ENCODE data around the gene PDE9A.
"Not testable (repeated sequence)": the region's sequence is repeated elsewhere in the genome, so short reads cannot be mapped to it uniquely, and the experiment has no call there.

Gene PDE9A

DNA sequence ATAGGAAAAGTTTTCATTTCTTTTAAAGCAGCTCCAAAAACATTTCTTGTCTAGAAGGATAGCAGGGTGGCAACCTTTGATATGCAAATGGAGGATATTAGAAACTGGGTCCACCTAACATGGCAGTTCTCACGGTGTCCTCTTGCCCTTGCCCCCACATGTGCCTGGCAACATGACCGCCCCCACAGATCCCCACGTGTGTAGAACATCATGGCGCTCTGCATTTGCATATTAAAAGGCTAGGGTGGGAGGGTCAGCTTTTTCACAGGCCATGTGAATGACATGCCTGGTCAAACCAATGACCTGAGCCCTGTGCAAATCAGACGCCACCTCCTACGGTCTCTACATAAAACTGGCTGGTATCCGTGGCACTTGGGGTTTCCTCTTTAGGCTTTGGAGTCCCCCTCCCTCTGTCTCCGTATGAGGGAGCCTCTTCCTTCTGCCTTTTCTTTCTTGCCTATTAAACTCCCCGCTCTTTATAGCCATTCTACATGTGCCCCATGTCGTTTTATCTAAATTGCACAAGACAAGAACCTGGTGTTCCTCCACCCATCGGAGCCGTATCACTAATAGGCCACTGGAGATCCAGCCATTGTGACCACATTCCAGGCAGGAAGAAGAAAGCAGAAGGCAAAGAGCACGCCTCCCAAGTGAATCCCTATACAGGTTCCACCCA, 154.7 kb downstream of the PDE9A start:
- Mint-ChIP-seq H3K36me3 (no peaks in the 10 kb centered on the region), H3K27ac (no peak overlapping the region)

DNA sequence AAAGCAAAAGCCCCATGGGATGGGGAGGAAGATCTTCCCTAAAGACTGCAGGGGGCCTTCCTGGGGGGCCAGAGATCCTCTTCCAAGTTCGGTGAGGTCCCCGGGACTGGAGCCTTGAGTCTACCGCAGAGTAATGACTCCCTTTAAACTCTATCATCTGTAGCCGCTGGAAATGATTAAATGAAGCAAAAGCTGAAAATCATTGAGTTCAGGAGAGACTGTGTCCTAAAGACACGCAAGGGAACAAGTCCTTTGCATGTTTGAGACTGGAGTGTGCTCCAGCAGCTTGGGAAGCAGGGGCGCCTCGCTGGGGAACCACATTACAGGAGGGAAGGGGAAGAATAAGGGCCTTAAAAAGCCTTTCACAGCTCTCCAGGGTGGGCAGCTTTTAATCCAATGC, 155.8 kb downstream of the PDE9A start:
- no peaks in the 10 kb centered on the region for H3K9me3 Mint-ChIP-seq

More for the DNA sequence above, 154.7 kb downstream of the PDE9A start:
- H3K9me3 Mint-ChIP-seq = no peaks in the 10 kb centered on the region
- DNase-seq (ENCODE audit: low spot score in 2 of 2) = no peak
- no peaks in the 10 kb centered on the region for H3K4me1 Mint-ChIP-seq
- no peak for ATAC-seq
- no peak overlapping the region for H3K4me3 Mint-ChIP-seq

DNA sequence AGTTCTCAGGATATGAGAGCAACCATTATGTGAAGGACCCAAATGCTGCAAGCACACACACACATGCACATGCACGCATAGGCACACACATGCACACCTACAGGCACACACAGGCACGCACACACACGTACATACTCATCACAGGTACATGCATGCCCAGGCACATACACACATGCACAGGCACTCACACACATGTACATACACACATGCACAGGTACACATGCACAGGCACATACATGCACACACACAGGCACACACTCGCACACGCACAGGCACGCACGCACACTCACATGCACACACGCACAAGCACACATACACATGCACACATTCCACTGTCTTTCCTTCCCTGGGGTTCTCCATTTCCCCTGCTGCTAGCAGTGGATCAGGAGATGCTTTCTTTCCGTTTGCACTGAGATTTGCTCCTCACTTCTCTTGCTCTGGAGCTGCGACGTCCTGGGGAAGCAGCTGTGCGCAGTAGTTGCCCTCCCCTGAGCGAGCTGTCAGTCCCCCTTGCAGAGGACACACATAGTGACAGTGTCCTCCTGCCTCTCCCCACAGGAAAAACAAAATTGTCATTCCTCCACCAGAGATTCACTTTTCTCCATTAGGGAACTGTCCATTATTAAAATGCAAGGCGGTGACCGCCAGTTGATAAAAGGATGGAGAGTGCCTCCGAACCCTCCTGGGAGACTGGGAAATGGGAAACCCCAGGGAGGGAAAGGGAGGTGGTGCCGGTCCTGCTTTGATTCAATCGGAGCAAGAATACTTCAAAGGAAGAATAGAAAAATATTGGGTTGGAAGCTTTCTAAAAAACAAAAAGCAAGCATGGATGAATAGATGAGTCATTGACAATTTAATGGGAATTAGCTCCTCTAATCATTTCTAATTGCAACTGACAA, 156.4 kb downstream of the PDE9A start:
- Mint-ChIP-seq H3K4me3 (no peak overlapping the region), H3K27ac (no peak overlapping the region), H3K9me3 (no peaks in the 10 kb centered on the region), H3K36me3 (no peaks in the 10 kb centered on the region), H3K4me1 (no peaks in the 10 kb centered on the region)
- ATAC-seq (no peak), DNase-seq (ENCODE audit: low spot score in 2 of 2) (no peak)

More for the DNA sequence above, 155.8 kb downstream of the PDE9A start:
- H3K36me3 Mint-ChIP-seq = no peaks in the 10 kb centered on the region
- no peak overlapping the region for H3K4me3 Mint-ChIP-seq
- H3K4me1 Mint-ChIP-seq = no peaks in the 10 kb centered on the region
- no peak overlapping the region for H3K27ac Mint-ChIP-seq
- ATAC-seq = no peak
- no peak for DNase-seq (ENCODE audit: low spot score in 2 of 2)

DNA sequence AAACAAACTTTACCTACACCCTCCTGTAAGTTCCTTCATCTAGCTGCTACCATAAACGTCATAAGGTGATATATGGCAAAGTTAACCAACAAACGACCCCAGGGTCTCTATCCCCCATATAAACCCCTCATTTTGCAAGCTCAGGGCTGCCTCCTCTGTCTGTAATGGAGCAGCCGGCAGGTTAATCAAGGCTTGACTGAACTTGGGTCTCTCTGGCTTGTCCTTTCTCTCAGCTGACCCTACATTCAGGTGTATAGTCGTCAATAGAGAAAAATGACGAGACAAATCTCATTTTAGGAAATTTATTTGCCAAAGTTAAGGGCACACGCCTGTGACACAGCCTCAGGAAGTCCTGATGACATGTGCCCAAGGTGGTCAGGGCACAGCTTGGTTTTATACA, 158.5 kb downstream of the PDE9A start:
- no peaks in the 10 kb centered on the region for H3K36me3 Mint-ChIP-seq
- no peaks in the 10 kb centered on the region for H3K9me3 Mint-ChIP-seq
- DNase-seq (ENCODE audit: low spot score in 2 of 2) = no peak
- no peak overlapping the region for H3K4me3 Mint-ChIP-seq
- H3K4me1 Mint-ChIP-seq = no peaks in the 10 kb centered on the region
- ATAC-seq = no peak
- H3K27ac Mint-ChIP-seq = no peak overlapping the region

DNA sequence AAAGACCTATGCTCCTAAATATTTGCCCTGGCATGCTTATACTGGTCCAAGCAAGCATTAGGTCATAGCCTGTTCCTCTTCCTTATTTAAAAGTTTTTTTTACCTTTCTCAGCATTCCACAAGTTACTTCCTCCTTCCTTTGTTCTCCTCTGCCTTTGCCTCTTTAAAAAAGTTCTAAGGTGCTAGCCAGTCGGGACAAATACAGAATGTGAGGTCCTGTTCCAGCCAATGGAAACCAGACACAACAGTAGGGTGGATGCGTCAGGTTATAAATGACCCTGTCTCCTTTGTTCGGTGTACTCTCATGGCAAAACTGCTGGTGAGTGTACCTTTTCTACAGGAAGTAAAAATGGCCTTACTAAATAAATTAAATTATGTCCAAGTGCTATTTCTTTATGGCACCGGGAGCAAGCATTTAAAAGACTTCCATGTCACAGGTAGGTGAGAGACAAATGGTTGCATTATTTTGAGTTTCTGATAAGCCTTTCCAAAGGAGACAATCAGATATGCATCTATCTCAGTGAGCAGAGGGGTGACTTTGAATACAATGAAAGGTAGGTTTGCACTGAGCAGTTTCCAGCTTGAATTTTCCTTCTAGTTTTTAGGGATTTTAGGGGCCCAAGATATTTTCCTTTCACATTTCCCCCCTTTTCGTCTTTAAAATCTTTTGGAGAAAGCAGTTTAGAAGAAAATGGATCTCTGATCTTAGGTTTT, 159.3 kb downstream of the PDE9A start:
- H3K27ac Mint-ChIP-seq; H3K9me3 Mint-ChIP-seq; ATAC-seq; H3K4me3 Mint-ChIP-seq; H3K36me3 Mint-ChIP-seq; H3K4me1 Mint-ChIP-seq; DNase-seq (ENCODE audit: low spot score in 2 of 2): not testable (repeated sequence)

DNA sequence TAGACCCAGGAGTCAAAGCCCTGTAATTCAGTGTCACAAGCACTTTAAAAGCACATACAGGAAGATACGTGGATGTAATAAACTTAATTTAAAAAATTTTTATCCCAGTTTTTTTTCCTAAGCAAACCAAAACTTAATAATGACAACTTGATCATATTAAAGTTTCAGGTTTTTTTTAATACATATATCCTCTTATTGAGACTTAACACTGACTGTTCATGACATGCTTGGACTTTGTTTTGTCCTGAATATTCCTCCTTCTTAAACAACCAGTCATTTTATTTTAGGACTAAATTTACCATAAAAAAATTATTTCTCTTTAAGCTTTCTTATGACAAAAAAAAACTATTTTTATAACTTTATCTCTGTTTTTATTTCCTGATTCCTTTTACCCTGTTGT, 161.8 kb downstream of the PDE9A start:
- Mint-ChIP-seq H3K4me3 (no peak overlapping the region), H3K4me1 (no peaks in the 10 kb centered on the region), H3K27ac (no peak overlapping the region), H3K9me3 (no peaks in the 10 kb centered on the region), H3K36me3 (no peaks in the 10 kb centered on the region)
- DNase-seq (ENCODE audit: low spot score in 2 of 2) = no peak
- ATAC-seq = no peak

DNA sequence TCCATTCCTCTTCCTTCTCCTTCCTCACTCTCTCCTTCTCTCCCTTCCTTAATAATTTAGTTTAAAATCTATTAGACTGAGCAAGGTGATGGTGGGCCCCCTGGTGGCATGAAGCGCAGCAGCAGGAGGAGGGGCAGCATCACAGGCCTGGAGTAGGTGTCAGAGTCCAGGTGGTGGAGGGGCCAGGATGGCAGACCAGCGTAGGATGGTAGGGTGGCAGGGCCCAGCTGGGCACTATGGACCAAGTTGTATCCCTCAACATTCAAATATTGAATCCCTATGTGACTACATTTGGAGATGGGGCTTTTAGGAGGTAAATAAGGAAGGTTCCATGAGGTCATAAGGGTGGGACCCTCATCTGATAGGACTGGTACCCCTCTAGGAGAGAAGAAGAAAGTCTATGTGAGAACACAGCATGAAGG, 164.9 kb downstream of the PDE9A start:
- DNase-seq (ENCODE audit: low spot score in 2 of 2) (peak in 1 of 2 donors; percentile 43), ATAC-seq (peak; percentile 79)
- H3K27ac Mint-ChIP-seq = no peak overlapping the region
- no peaks in the 10 kb centered on the region for H3K4me1 Mint-ChIP-seq
- H3K4me3 Mint-ChIP-seq = no peak overlapping the region
- H3K36me3 Mint-ChIP-seq = no peaks in the 10 kb centered on the region
- H3K9me3 Mint-ChIP-seq = no peaks in the 10 kb centered on the region

DNA sequence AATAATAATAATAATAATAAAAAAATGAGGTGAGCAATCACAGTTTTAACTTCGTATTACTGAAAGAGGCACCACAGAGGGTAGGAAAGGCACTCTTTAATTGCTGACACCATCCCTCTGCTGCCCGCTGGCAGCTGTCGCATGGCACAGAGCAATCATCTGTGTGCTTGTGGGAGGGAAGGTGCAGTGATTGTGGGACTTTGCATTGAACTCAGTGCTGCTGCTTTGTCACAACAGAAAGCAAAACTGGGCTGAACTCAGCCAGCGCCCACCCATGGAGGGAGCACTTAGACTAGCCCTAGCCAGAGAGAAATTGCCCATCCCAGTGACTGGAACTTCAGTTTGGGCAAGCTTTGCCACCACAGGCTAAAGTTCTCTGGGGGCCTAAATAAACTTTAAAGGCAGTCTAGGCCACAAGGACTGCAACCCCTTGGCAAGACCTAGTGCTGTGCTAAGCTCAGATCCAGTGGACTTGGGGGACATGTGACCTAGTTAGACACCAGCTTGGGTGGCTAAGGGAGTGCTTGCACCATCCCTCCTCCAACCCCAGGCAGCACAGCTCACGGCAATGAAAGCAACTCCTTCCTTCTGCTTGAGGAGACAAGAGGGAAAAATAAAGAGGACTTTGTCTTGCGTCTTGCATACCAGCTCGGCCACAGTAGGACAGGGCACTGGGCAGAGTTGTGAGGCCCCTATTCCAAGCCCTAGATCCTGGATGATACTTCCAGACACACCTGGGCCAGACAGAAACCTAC, 166.6 kb downstream of the PDE9A start:
- no peak for ATAC-seq
- H3K4me1 Mint-ChIP-seq = no peaks in the 10 kb centered on the region

DNA sequence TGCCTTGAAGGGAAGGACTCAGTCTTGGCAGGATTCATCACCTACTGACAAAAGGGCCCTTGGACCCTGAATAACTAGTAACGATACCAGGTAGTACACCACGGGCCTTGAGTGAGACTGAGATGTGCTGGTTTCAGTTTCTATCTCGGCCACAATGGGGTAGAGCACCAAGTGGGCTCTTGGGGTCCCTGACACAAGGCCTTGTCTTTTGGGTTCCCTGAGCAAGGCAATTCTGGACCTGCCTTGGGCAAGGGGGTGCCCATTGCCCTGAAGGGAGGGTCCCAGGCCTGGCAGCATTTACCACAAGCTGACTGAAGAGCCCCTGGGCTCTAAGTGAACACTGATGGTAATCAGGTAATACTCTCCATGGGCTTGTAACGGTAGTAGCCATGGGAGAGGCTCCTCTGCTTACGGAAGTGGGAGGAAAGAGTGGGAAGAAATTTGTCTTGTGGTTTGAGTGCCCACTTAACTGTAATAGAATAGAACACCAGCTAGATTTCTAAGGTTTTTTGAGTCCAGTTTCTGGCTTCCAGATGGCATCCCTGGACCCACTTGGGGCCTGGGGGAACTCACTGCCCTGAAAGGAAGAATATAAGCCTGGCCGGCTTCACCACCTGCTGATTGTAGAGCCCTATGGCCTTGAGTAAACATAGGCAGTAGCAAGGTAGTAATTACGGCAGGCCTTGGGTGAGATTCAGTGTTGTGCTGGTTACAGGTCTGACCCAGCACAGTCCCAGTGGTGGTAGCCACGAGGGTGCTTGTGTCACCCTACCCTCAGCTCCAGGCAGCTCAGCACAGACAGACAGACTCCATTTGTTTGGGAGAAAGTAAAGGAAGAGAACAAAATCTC, 167.4 kb downstream of the PDE9A start:
- Mint-ChIP-seq H3K4me1 (no peaks in the 10 kb centered on the region), H3K27ac (no peak overlapping the region), H3K36me3 (no peaks in the 10 kb centered on the region), H3K4me3 (no peak overlapping the region), H3K9me3 (no peaks in the 10 kb centered on the region)
- ATAC-seq (no peak), DNase-seq (ENCODE audit: low spot score in 2 of 2) (no peak)

More for the DNA sequence above, 166.6 kb downstream of the PDE9A start:
- no peaks in the 10 kb centered on the region for H3K36me3 Mint-ChIP-seq
- no peak overlapping the region for H3K27ac Mint-ChIP-seq
- no peaks in the 10 kb centered on the region for H3K9me3 Mint-ChIP-seq
- DNase-seq (ENCODE audit: low spot score in 2 of 2) = no peak
- no peak overlapping the region for H3K4me3 Mint-ChIP-seq
